ENCODE results near the gene EIF3M.

The EIF3M gene

GRCh38 chr11:32583459-32584271 is at the start of gene EIF3M:
Gene EIF3M (plus strand): TSS chr11:32583831. CDS start chr11:32583888, 57 bp downstream.
- H3K9ac ChIP-seq (ENCODE audit: low read length): peak within 1 kb of the TSS; percentile 100
- peak within 1 kb of the TSS; percentile 97 for H3K27ac ChIP-seq (ENCODE audit: low read depth, low read length)
- peaks cover 20% of the 10 kb centered on the region for H3K4me1 ChIP-seq (ENCODE audit: control insufficient read depth, insufficient read depth, low read length)
- H3K27me3 ChIP-seq (ENCODE audit: control insufficient read depth, insufficient read depth, low read length): no peaks in the 10 kb centered on the region
- peaks cover 19% of the 10 kb centered on the region for H3K36me3 ChIP-seq (ENCODE audit: control insufficient read depth, insufficient read depth, low read length)
- no peaks in the 10 kb centered on the region for H3K9me3 ChIP-seq (ENCODE audit: control insufficient read depth, insufficient read depth, low read depth, low read length)
- H3K4me3 ChIP-seq (ENCODE audit: low read depth, low read length): peak within 1 kb of the TSS; percentile 97

GRCh38 chr11:32538804-32539203 is 44.8 kb upstream of the EIF3M start:
- no peaks in the 10 kb centered on the region for H3K4me1 ChIP-seq (ENCODE audit: control insufficient read depth, insufficient read depth, low read length)
- H3K27me3 ChIP-seq (ENCODE audit: control insufficient read depth, insufficient read depth, low read length): no peaks in the 10 kb centered on the region
- no peaks in the 10 kb centered on the region for H3K36me3 ChIP-seq (ENCODE audit: control insufficient read depth, insufficient read depth, low read length)
- no peak overlapping the region for H3K4me3 ChIP-seq (ENCODE audit: low read depth, low read length)
- no peak overlapping the region for H3K9ac ChIP-seq (ENCODE audit: low read length)
- H3K27ac ChIP-seq (ENCODE audit: low read depth, low read length): no peak overlapping the region
- H3K9me3 ChIP-seq (ENCODE audit: control insufficient read depth, insufficient read depth, low read depth, low read length): peaks cover 6% of the 10 kb centered on the region

DNA sequence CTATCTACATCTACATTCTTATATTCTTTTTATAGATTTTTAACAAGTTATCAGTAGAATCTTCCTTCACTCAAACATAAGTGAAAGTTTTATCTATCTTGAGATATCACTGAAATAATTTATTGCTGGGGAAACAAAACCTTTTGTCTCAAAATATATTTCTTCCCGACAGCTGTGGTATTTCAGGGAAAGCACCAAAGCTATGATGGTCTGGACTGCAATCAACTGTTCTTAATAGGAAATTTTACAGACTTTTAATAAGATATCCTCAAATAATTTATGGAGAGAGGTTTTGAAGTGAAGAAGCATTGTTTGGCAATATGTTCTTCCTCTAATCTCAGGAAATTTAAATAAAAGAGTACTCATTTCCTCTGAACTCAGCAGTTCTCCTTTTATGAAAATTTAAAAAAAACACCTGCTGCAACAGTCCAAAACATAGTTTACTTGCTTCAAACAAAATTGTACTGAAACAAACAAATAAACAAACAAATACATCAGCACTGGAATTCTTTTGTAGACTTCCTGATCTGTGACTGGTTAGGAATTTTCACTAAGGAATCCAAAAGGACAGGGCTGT is 33.9 kb upstream of the EIF3M start:
- Histone ChIP-seq H3K27me3 (ENCODE audit: control insufficient read depth, insufficient read depth, low read length) (no peaks in the 10 kb centered on the region), H3K27ac (ENCODE audit: low read depth, low read length) (no peak overlapping the region), H3K9ac (ENCODE audit: low read length) (no peak overlapping the region), H3K4me3 (ENCODE audit: low read depth, low read length) (no peak overlapping the region), H3K36me3 (ENCODE audit: control insufficient read depth, insufficient read depth, low read length) (no peaks in the 10 kb centered on the region), H3K4me1 (ENCODE audit: control insufficient read depth, insufficient read depth, low read length) (no peaks in the 10 kb centered on the region), H3K9me3 (ENCODE audit: control insufficient read depth, insufficient read depth, low read depth, low read length) (peaks cover 2% of the 10 kb centered on the region; the same call in 1 of the 2 replicates)

- H3K9me3 ChIP-seq (ENCODE audit: control insufficient read depth, insufficient read depth, low read depth, low read length): peaks cover 2% of the 10 kb centered on the region; the same call in 1 of the 2 replicates
- H3K4me1 ChIP-seq (ENCODE audit: control insufficient read depth, insufficient read depth, low read length): no peaks in the 10 kb centered on the region
- no peak overlapping the region for H3K9ac ChIP-seq (ENCODE audit: low read length)
- no peaks in the 10 kb centered on the region for H3K27me3 ChIP-seq (ENCODE audit: control insufficient read depth, insufficient read depth, low read length)
- H3K27ac ChIP-seq (ENCODE audit: low read depth, low read length): no peak overlapping the region
- H3K36me3 ChIP-seq (ENCODE audit: control insufficient read depth, insufficient read depth, low read length): no peaks in the 10 kb centered on the region
- H3K4me3 ChIP-seq (ENCODE audit: low read depth, low read length): no peak overlapping the region
Measured at GRCh38 chr11:32550207-32550606, 33.4 kb upstream of the EIF3M start.

- Histone ChIP-seq H3K27ac (ENCODE audit: low read depth, low read length) (no peak overlapping the region), H3K4me3 (ENCODE audit: low read depth, low read length) (no peak overlapping the region), H3K36me3 (ENCODE audit: control insufficient read depth, insufficient read depth, low read length) (no peaks in the 10 kb centered on the region), H3K27me3 (ENCODE audit: control insufficient read depth, insufficient read depth, low read length) (no peaks in the 10 kb centered on the region), H3K9ac (ENCODE audit: low read length) (no peak overlapping the region), H3K4me1 (ENCODE audit: control insufficient read depth, insufficient read depth, low read length) (no peaks in the 10 kb centered on the region), H3K9me3 (ENCODE audit: control insufficient read depth, insufficient read depth, low read depth, low read length) (peaks cover 2% of the 10 kb centered on the region; the same call in 1 of the 2 replicates)
Measured at GRCh38 chr11:32555091-32555490, 28.5 kb upstream of the EIF3M start.

GRCh38 chr11:32555895-32556294 is 27.7 kb upstream of the EIF3M start:
- Histone ChIP-seq H3K4me3 (ENCODE audit: low read depth, low read length) (no peak overlapping the region), H3K36me3 (ENCODE audit: control insufficient read depth, insufficient read depth, low read length) (no peaks in the 10 kb centered on the region), H3K9me3 (ENCODE audit: control insufficient read depth, insufficient read depth, low read depth, low read length) (no peaks in the 10 kb centered on the region), H3K27me3 (ENCODE audit: control insufficient read depth, insufficient read depth, low read length) (no peaks in the 10 kb centered on the region), H3K4me1 (ENCODE audit: control insufficient read depth, insufficient read depth, low read length) (no peaks in the 10 kb centered on the region), H3K9ac (ENCODE audit: low read length) (no peak overlapping the region), H3K27ac (ENCODE audit: low read depth, low read length) (no peak overlapping the region)

DNA sequence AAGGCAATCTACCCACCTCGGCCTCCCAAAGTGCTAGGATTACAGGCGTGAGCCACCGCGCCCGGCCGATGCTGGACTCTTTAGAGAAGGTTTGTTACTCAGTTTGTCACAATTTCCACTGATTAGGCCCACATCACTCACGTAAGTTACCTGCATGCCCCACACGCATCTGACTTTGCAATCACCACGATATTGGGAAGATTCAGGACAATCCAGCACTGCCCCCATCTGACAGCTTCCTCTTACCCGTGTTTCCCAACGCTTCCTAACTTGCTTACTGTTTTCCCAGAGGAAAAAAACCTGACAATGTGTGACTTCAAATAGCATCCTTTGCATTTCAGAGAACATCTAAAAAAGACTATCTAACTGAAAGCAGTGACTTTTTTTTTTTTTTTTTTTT is 21.8 kb upstream of the EIF3M start:
- no peak overlapping the region for H3K4me3 ChIP-seq (ENCODE audit: low read depth, low read length)
- H3K27ac ChIP-seq (ENCODE audit: low read depth, low read length): no peak overlapping the region
- H3K36me3 ChIP-seq (ENCODE audit: control insufficient read depth, insufficient read depth, low read length): no peaks in the 10 kb centered on the region
- no peaks in the 10 kb centered on the region for H3K27me3 ChIP-seq (ENCODE audit: control insufficient read depth, insufficient read depth, low read length)
- H3K9me3 ChIP-seq (ENCODE audit: control insufficient read depth, insufficient read depth, low read depth, low read length): no peaks in the 10 kb centered on the region
- H3K9ac ChIP-seq (ENCODE audit: low read length): no peak overlapping the region
- H3K4me1 ChIP-seq (ENCODE audit: control insufficient read depth, insufficient read depth, low read length): no peaks in the 10 kb centered on the region

GRCh38 chr11:32562839-32563599 is 20.6 kb upstream of the EIF3M start:
- H3K4me1 ChIP-seq (ENCODE audit: control insufficient read depth, insufficient read depth, low read length): no peaks in the 10 kb centered on the region
- H3K9ac ChIP-seq (ENCODE audit: low read length): no peak overlapping the region
- no peaks in the 10 kb centered on the region for H3K27me3 ChIP-seq (ENCODE audit: control insufficient read depth, insufficient read depth, low read length)
- no peaks in the 10 kb centered on the region for H3K9me3 ChIP-seq (ENCODE audit: control insufficient read depth, insufficient read depth, low read depth, low read length)
- no peaks in the 10 kb centered on the region for H3K36me3 ChIP-seq (ENCODE audit: control insufficient read depth, insufficient read depth, low read length)
- H3K27ac ChIP-seq (ENCODE audit: low read depth, low read length): no peak overlapping the region
- no peak overlapping the region for H3K4me3 ChIP-seq (ENCODE audit: low read depth, low read length)

- no peaks in the 10 kb centered on the region for H3K36me3 ChIP-seq (ENCODE audit: control insufficient read depth, insufficient read depth, low read length)
- H3K27ac ChIP-seq (ENCODE audit: low read depth, low read length): no peak overlapping the region
- H3K9me3 ChIP-seq (ENCODE audit: control insufficient read depth, insufficient read depth, low read depth, low read length): no peaks in the 10 kb centered on the region
- H3K27me3 ChIP-seq (ENCODE audit: control insufficient read depth, insufficient read depth, low read length): no peaks in the 10 kb centered on the region
- H3K9ac ChIP-seq (ENCODE audit: low read length): no peak overlapping the region
- no peak overlapping the region for H3K4me3 ChIP-seq (ENCODE audit: low read depth, low read length)
- H3K4me1 ChIP-seq (ENCODE audit: control insufficient read depth, insufficient read depth, low read length): no peaks in the 10 kb centered on the region
Measured at GRCh38 chr11:32563600-32563959, 20.1 kb upstream of the EIF3M start.

DNA sequence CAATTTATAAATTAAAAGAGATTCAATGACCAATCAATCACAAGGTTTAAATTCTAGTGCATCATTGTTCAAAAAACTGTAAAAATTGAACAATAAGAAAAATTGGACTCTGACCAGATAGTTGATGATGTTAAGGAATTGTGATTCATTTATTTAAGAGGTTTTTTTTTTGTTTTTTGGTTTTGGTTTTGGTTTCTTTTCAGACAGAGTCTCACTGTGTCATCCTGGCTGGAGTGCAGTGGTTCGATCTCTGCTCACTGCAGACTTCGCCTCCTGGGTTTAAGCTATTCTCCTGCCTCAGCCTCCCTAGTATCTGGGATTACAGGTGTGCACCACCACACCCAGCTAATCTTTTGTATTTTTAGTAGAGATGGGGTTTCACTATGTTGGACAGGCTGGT is 17.1 kb upstream of the EIF3M start:
- Histone ChIP-seq H3K36me3 (ENCODE audit: control insufficient read depth, insufficient read depth, low read length) (no peaks in the 10 kb centered on the region), H3K9ac (ENCODE audit: low read length) (no peak overlapping the region), H3K4me3 (ENCODE audit: low read depth, low read length) (no peak overlapping the region), H3K27ac (ENCODE audit: low read depth, low read length) (no peak overlapping the region), H3K4me1 (ENCODE audit: control insufficient read depth, insufficient read depth, low read length) (peaks cover 6% of the 10 kb centered on the region), H3K9me3 (ENCODE audit: control insufficient read depth, insufficient read depth, low read depth, low read length) (no peaks in the 10 kb centered on the region), H3K27me3 (ENCODE audit: control insufficient read depth, insufficient read depth, low read length) (peaks cover 8% of the 10 kb centered on the region; the same call in 1 of the 2 replicates)

DNA sequence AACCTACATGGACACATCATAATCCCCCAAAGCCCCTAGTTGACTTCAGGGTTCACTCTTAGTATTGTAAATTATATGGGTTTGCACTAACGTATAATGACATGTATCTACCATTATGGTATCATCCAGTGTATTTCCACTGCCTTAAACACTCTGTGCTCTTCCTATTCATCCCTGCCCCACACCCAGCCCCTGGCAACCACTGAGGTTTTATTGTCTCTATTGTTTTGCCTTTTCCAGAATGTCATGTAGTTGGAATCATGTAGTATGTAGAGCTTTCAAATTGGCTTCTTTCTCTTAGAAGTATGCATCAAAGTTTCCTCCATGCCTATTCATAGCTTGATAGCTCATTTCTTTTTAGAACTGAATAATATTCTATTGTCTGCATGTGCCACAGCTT is 16.5 kb upstream of the EIF3M start:
- Histone ChIP-seq H3K27me3 (ENCODE audit: control insufficient read depth, insufficient read depth, low read length) (peaks cover 8% of the 10 kb centered on the region; the same call in 1 of the 2 replicates), H3K9me3 (ENCODE audit: control insufficient read depth, insufficient read depth, low read depth, low read length) (no peaks in the 10 kb centered on the region), H3K36me3 (ENCODE audit: control insufficient read depth, insufficient read depth, low read length) (no peaks in the 10 kb centered on the region), H3K4me3 (ENCODE audit: low read depth, low read length) (no peak overlapping the region), H3K27ac (ENCODE audit: low read depth, low read length) (no peak overlapping the region), H3K9ac (ENCODE audit: low read length) (no peak overlapping the region), H3K4me1 (ENCODE audit: control insufficient read depth, insufficient read depth, low read length) (peaks cover 8% of the 10 kb centered on the region)
